ENCODE results near the gene SERPINB6. TPM values are rescaled to one million over a fixed set of nuclear protein-coding genes. Genes with fewer than 3 reads are reported as not detected.

The SERPINB6 gene
- total RNA-seq, 1 experiment from 2014 or later, result 39.0 TPM

- H4K5ac ChIP-seq (ENCODE audit: insufficient read length, low read depth, low read length), result no peak overlapping the region
- WGBS (ENCODE audit: extremely low coverage, insufficient read length, low lambda C conversion rate), result no CpG with 5 or more reads among the region's 2 CpGs
- no peak overlapping the region for H4K8ac ChIP-seq (replicated peaks; ENCODE audit: insufficient read length, low read depth, low read length)
- no peak overlapping the region for H2AFZ ChIP-seq (ENCODE audit: low read length)
- H4K91ac ChIP-seq (ENCODE audit: insufficient read length, low read depth, low read length), result no peak overlapping the region
- H3K4ac ChIP-seq (ENCODE audit: low read depth, low read length), result no peak overlapping the region
- H3K27me3 ChIP-seq (ENCODE audit: insufficient read depth, low read length), result no peaks in the 10 kb centered on the region
- H2BK12ac ChIP-seq (ENCODE audit: insufficient read length, low read depth, low read length), result no peak overlapping the region
- H2AK5ac ChIP-seq (ENCODE audit: insufficient read length, low read length), result no peak overlapping the region
- no peak overlapping the region for H3K9ac ChIP-seq (ENCODE audit: extremely low read depth, insufficient read length, low read length)
- H3K36me3 Mint-ChIP-seq (ENCODE audit: insufficient read depth in 1 of 3, low read depth in 3 of 3), result peaks cover 78 to 91% (median 89%) of the 10 kb centered on the region in 3 experiments
- H3K23ac ChIP-seq (ENCODE audit: insufficient read length, low read depth, low read length), result no peak overlapping the region
- no peak overlapping the region for H3T11ph ChIP-seq (ENCODE audit: low read length)
- H3K9me3 ChIP-seq (ENCODE audit: control insufficient read depth, low read depth, low read length), result peaks cover 27% of the 10 kb centered on the region
- no peak for DNase-seq
- no peaks in the 10 kb centered on the region for H3K27me3 Mint-ChIP-seq (ENCODE audit: low read depth)
- no peaks in the 10 kb centered on the region for H3K79me1 ChIP-seq (ENCODE audit: insufficient read depth, low read depth, low read length, poor library complexity, severe bottlenecking)
- peaks cover 23 to 24% of the 10 kb centered on the region in 2 experiments for H3K4me1 Mint-ChIP-seq
- peak overlapping the region in 2 of 3 experiments; percentile 45 to 93; a peak in 2 of 7 replicates for H3K27ac Mint-ChIP-seq
- TF ChIP-seq, protein P1, sequence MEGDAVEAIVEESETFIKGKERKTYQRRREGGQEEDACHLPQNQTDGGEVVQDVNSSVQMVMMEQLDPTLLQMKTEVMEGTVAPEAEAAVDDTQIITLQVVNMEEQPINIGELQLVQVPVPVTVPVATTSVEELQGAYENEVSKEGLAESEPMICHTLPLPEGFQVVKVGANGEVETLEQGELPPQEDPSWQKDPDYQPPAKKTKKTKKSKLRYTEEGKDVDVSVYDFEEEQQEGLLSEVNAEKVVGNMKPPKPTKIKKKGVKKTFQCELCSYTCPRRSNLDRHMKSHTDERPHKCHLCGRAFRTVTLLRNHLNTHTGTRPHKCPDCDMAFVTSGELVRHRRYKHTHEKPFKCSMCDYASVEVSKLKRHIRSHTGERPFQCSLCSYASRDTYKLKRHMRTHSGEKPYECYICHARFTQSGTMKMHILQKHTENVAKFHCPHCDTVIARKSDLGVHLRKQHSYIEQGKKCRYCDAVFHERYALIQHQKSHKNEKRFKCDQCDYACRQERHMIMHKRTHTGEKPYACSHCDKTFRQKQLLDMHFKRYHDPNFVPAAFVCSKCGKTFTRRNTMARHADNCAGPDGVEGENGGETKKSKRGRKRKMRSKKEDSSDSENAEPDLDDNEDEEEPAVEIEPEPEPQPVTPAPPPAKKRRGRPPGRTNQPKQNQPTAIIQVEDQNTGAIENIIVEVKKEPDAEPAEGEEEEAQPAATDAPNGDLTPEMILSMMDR (conservative IDR thresholded peaks at IDR 0.05), result no peak
- no peak overlapping the region for H3K18ac ChIP-seq (ENCODE audit: insufficient read length, low read depth, low read length)
- no peak overlapping the region for H3K4me3 Mint-ChIP-seq
- H3K79me2 ChIP-seq (ENCODE audit: insufficient read depth, low read length), result no peaks in the 10 kb centered on the region
- H2BK20ac ChIP-seq (ENCODE audit: low read depth, low read length, poor library complexity, severe bottlenecking), result no peak overlapping the region
- H2BK120ac ChIP-seq (ENCODE audit: low read depth, low read length, poor library complexity, severe bottlenecking), result no peak overlapping the region
- no peak overlapping the region for H3K14ac ChIP-seq (ENCODE audit: insufficient read depth, low read length)
- peaks cover 34 to 37% of the 10 kb centered on the region in 2 experiments for H3K9me3 Mint-ChIP-seq
- no peaks in the 10 kb centered on the region for H3K23me2 ChIP-seq (ENCODE audit: insufficient read length, low read depth, low read length, poor library complexity, severe bottlenecking)
- no peaks in the 10 kb centered on the region; the same call in 1 of the 2 replicates for H3K4me1 ChIP-seq (ENCODE audit: insufficient read depth, low read length)
- no peaks in the 10 kb centered on the region for H4K20me1 ChIP-seq (ENCODE audit: control insufficient read depth, insufficient read depth, insufficient read length)
- H3K4me2 ChIP-seq (ENCODE audit: insufficient read depth, insufficient read length, low read length), result no peak overlapping the region
- H2BK15ac ChIP-seq (ENCODE audit: low read depth, low read length), result no peak overlapping the region
- no peak overlapping the region for H2BK5ac ChIP-seq (ENCODE audit: insufficient read length, low read length)
- H3K56ac ChIP-seq (ENCODE audit: insufficient read length, low read depth, low read length), result no peak overlapping the region
- H3K27ac ChIP-seq (ENCODE audit: insufficient read length, low read depth, low read length), result no peak overlapping the region
These were observed 42.1 kb upstream of the SERPINB6 start for GRCh38 chr6:3013486-3013885.

Measured in H9 (cell line).